K562 (cell line): Measurements from ENCODE around the gene DNAJB2. TPM values are rescaled to one million over a fixed set of nuclear protein-coding genes. Genes with fewer than 3 reads are reported as not detected.

Experiments used
- CBX1 ChIP-seq: sonication (generic); IDR thresholded peaks from 2 replicates; pipeline ENCODE4 v1.6.1; 2016; ENCODE audit warnings: antibody characterized with exemption, low read depth, mild to moderate bottlenecking
- GTF2E2 ChIP-seq: fragments of 200-800 bp; sonication (Bioruptor generic); IDR thresholded peaks from 2 replicates; pipeline ENCODE4 v1.6.1; 2016; ENCODE audit warnings: missing genetic modification characterization, missing compliant biosample characterization
- LCOR ChIP-seq: sonication (generic); formaldehyde crosslinking; IDR thresholded peaks from 2 replicates; pipeline ENCODE4 v1.8.0; 2022; ENCODE audit warnings: mild to moderate bottlenecking, missing genetic modification reagents
- MAFG ChIP-seq: fragments of 450-650 bp; conservative IDR thresholded peaks from 2 replicates; pipeline ENCODE4 v1.6.1; 2016; ENCODE audit warnings: missing genetic modification characterization, missing compliant biosample characterization
- MAFK ChIP-seq: IDR thresholded peaks from 2 replicates; pipeline ENCODE4 v1.6.1; 2011; ENCODE audit warnings: low read length, improper control_type of control experiment
- MAX ChIP-seq: sonication (generic); formaldehyde crosslinking; IDR thresholded peaks from 2 replicates; pipeline ENCODE4 v1.9.0; 2022; ENCODE audit warnings: mild to moderate bottlenecking, missing genetic modification reagents
- MGA ChIP-seq: fragments of 450-650 bp; IDR thresholded peaks from 2 replicates; pipeline ENCODE4 v1.6.1; 2016; ENCODE audit warnings: mild to moderate bottlenecking, moderate library complexity
- RHOXF2B ChIP-seq: fragments of 250-450 bp; sonication (Bioruptor Pico); conservative IDR thresholded peaks from 2 replicates; pipeline ENCODE4 v1.5.1; 2021
- TEAD1 ChIP-seq, 2 experiments: fragments of 450-650 bp in 1 of 2; sonication (generic) in 1 of 2; formaldehyde crosslinking; IDR thresholded peaks; 2 replicates each; pipeline versions ENCODE4 v1.4.0 to v1.8.0; 2020 to 2022; ENCODE audit warnings: mild to moderate bottlenecking in 2 of 2, missing genetic modification reagents in 1 of 2
- WHSC1 ChIP-seq: IDR thresholded peaks from one replicate; pipeline ENCODE4 v1.6.1; 2012; ENCODE audit warnings: low read length, control low read depth, inconsistent platforms
- YY1 ChIP-seq, 3 experiments: IDR thresholded peaks; 2 replicates each; pipeline ENCODE4 v1.6.1; 2011; ENCODE audit warnings: low read length in 2 of 3, mild to moderate bottlenecking in 2 of 3, moderate library complexity in 2 of 3, borderline replicate concordance in 1 of 3, control low read depth in 1 of 3, low read depth in 1 of 3; ENCODE audit not compliant: insufficient read depth in 3 of 3, insufficient replicate concordance in 2 of 3, control insufficient read depth in 1 of 3, insufficient read length in 1 of 3; ENCODE audit errors: extremely low read depth in 1 of 3
- ZBTB17 ChIP-seq: fragments of 450-650 bp; formaldehyde crosslinking; IDR thresholded peaks from 2 replicates; pipeline ENCODE4 v1.4.0; 2020; ENCODE audit warnings: mild to moderate bottlenecking
- ZNF740 ChIP-seq, 3 experiments: fragments of 200-800 bp in 1 of 3; sonication (Bioruptor generic) in 1 of 3; sonication (generic) in 1 of 3; formaldehyde crosslinking in 1 of 3; IDR thresholded peaks; 2 replicates each; pipeline versions ENCODE4 v1.6.1 to v1.8.0; 2016 to 2022; ENCODE audit warnings: mild to moderate bottlenecking in 2 of 3, missing compliant biosample characterization in 2 of 3, missing genetic modification characterization in 2 of 3, missing genetic modification reagents in 1 of 3
- polyA plus RNA-seq, 8 experiments: library from polyadenylated mRNA; depleted of rRNA in 4 of 8; stranded (reverse) in 5 of 8; unstranded in 3 of 8; fragments of >200 nt; fragmentation: Nextera tagmentation in 2 of 8; fragmentation: Illumina TruSeq in 1 of 8; extraction: Ambion mirVana in 2 of 8; extraction: Trizol in 1 of 8; gene quantifications; 2 replicates each; pipeline versions ENCODE4 v1.2.1 to v1.2.3, GENCODE V29; 2011 to 2014; ENCODE audit warnings: inconsistent platforms in 1 of 8, missing spikeins in 1 of 8
- total RNA-seq, 7 experiments: library from RNA; depleted of rRNA in 6 of 7; stranded (reverse); fragments of >200 nt in 6 of 7; fragmentation: Illumina TruSeq in 2 of 7; extraction: Trizol in 2 of 7; gene quantifications; 2 replicates each; pipeline versions ENCODE4 v1.2.1 to v1.2.3, GENCODE V29; 2011 to 2021; ENCODE audit warnings: low replicate concordance in 1 of 7

Gene DNAJB2
- total and polyA plus RNA-seq, 9 of the 15 experiments (the other 6 are each of a cell fraction or from before 2014, with no cell fraction given) = 0.08 to 3.0 (median 2.2) TPM; not detected in 1

- peak; percentile 78 for TF ChIP-seq MGA
- TF ChIP-seq LCOR (CRISPR knock-in tag) = 0 out of 2 replicates have a peak, but pooled peaks have one; percentile 20
- TF ChIP-seq TEAD1 (CRISPR knock-in tag; IDR thresholded peaks at IDR 0.05) = 0 out of 4 replicates have a peak, but pooled peaks of 1 of the 2 experiments have one; percentile 20
- TF ChIP-seq MAFG (tag) = peak; percentile 63
- TF ChIP-seq RHOXF2B (CRISPR knock-in tag) = no peak
- no peak for TF ChIP-seq WHSC1
- TF ChIP-seq CBX1 = no peak
- TF ChIP-seq YY1 (IDR thresholded peaks at IDR 0.05; ENCODE audit: borderline replicate concordance in 1 of 3, control insufficient read depth in 1 of 3, extremely low read depth in 1 of 3, insufficient read depth in 3 of 3, insufficient read length in 1 of 3, insufficient replicate concordance in 2 of 3, low read depth in 1 of 3, low read length in 2 of 3) = peak in 1 of 3 experiments; percentile 46
- TF ChIP-seq MAX (CRISPR knock-in tag) = peak; percentile 71
- TF ChIP-seq ZBTB17 (CRISPR knock-in tag) = no peak
- TF ChIP-seq GTF2E2 = no peak; the same call in 1 of the 2 replicates
- peak; percentile 28; the same call in 1 of the 2 replicates for TF ChIP-seq MAFK
- peak; percentile 93 for TF ChIP-seq ZNF740 (CRISPR knock-in tag; IDR thresholded peaks at IDR 0.05)
- TF ChIP-seq ZNF740 (tag; IDR thresholded peaks at IDR 0.05) = peak in 1 of 2 experiments; percentile 8; a peak in 1 of 4 replicates
These were observed 26.0 kb upstream of the DNAJB2 start, which contains the start of gene TUBA4B (continued) for GRCh38 chr2:219252900-219253752.
